Ectodermal cell (in vitro differentiated cells): ENCODE results near the gene ATN1.

Experiments
- H3K27ac ChIP-seq: 2 replicates; pipeline ENCODE4 v1.7.0; 2013; ENCODE audit warnings: mild to moderate bottlenecking, low read depth, low read length; ENCODE audit not compliant: insufficient read depth, poor library complexity, severe bottlenecking
- H3K27me3 ChIP-seq: 2 replicates; pipeline ENCODE4 v1.7.0; 2013; ENCODE audit warnings: mild to moderate bottlenecking, low read length; ENCODE audit not compliant: insufficient read depth, control insufficient read depth, poor library complexity, severe bottlenecking
- H3K36me3 ChIP-seq: one replicate; pipeline ENCODE4 v1.7.0; 2013; ENCODE audit warnings: low read length; ENCODE audit not compliant: control insufficient read depth, insufficient read depth
- H3K4me1 ChIP-seq: one replicate; pipeline ENCODE4 v1.7.0; 2013; ENCODE audit warnings: low read length; ENCODE audit not compliant: control insufficient read depth, insufficient read depth
- H3K4me3 ChIP-seq: 2 replicates; pipeline ENCODE4 v1.7.0; 2013; ENCODE audit warnings: low read depth, low read length, control low read depth; ENCODE audit not compliant: insufficient read depth
- H3K9me3 ChIP-seq: 2 replicates; pipeline ENCODE4 v1.7.0; 2013; ENCODE audit warnings: mild to moderate bottlenecking, low read length, moderate library complexity; ENCODE audit not compliant: control insufficient read depth
- WGBS, 2 experiments: methylation state at CpG; one replicate each; pipeline ENCODE4 v1.1.7; 2013; ENCODE audit warnings: missing lambda C conversion rate in 2 of 2; 5-methylcytosine and 5-hydroxymethylcytosine counted together

The ATN1 gene

GRCh38 chr12:6937481-6938352 lies 10.0 kb downstream of the ATN1 start:
- 5% methylated on average over 80 of the region's 80 CpGs for WGBS, 2 experiments
- Histone ChIP-seq H3K9me3 (no peaks in the 10 kb centered on the region), H3K4me3 (peak overlapping the region; percentile 76), H3K4me1 (no peaks in the 10 kb centered on the region), H3K36me3 (peaks cover 40% of the 10 kb centered on the region), H3K27ac (peak overlapping the region; percentile 97), H3K27me3 (no peaks in the 10 kb centered on the region)

- WGBS, 2 experiments = 94 to 95% methylated on average over 32 of the region's 32 CpGs
- H3K27ac ChIP-seq = peak overlapping the region; percentile 97
- no peaks in the 10 kb centered on the region for H3K9me3 ChIP-seq
- peak overlapping the region; percentile 76 for H3K4me3 ChIP-seq
- H3K36me3 ChIP-seq = peaks cover 36% of the 10 kb centered on the region
- no peaks in the 10 kb centered on the region for H3K27me3 ChIP-seq
- no peaks in the 10 kb centered on the region for H3K4me1 ChIP-seq
Measured at GRCh38 chr12:6938353-6939190, 10.8 kb downstream of the ATN1 start.

- Histone ChIP-seq H3K9me3 (no peaks in the 10 kb centered on the region), H3K4me1 (no peaks in the 10 kb centered on the region), H3K27me3 (no peaks in the 10 kb centered on the region), H3K27ac (no peak overlapping the region), H3K36me3 (peaks cover 30% of the 10 kb centered on the region), H3K4me3 (no peak overlapping the region)
- WGBS, 2 experiments = 89 to 95% methylated on average over 2 of the region's 2 CpGs
Measured at GRCh38 chr12:6939191-6939540, 11.4 kb downstream of the ATN1 start.

DNA sequence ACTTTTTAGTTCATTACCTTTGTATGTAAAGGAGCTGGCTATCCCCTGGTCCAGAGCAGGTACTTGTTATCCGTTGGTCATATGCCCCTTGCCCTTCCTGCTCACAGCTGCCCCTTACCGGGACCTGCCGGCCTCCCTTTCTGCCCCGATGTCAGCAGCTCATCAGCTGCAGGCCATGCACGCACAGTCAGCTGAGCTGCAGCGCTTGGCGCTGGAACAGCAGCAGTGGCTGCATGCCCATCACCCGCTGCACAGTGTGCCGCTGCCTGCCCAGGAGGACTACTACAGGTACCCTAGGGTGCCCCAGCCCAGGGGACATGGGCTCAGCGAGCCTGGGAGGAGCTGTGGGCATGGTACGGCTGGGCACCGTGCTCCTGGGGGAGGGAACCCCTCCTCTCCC lies 13.5 kb downstream of the ATN1 start:
- no peaks in the 10 kb centered on the region for H3K27me3 ChIP-seq
- WGBS, 2 experiments = 96% methylated on average over 12 of the region's 12 CpGs
- H3K27ac ChIP-seq = no peak overlapping the region
- H3K4me3 ChIP-seq = no peak overlapping the region
- peaks cover 15% of the 10 kb centered on the region for H3K36me3 ChIP-seq
- no peaks in the 10 kb centered on the region for H3K9me3 ChIP-seq
- H3K4me1 ChIP-seq = peaks cover 14% of the 10 kb centered on the region

- Histone ChIP-seq H3K27me3 (no peaks in the 10 kb centered on the region), H3K27ac (no peak overlapping the region), H3K36me3 (peaks cover 15% of the 10 kb centered on the region), H3K4me3 (no peak overlapping the region), H3K4me1 (peaks cover 18% of the 10 kb centered on the region), H3K9me3 (no peaks in the 10 kb centered on the region)
- WGBS, 2 experiments = 93 to 98% methylated on average over 9 to 11 of the region's 12 CpGs
Measured at GRCh38 chr12:6941782-6942181, 14.0 kb downstream of the ATN1 start.

- no peak overlapping the region for H3K4me3 ChIP-seq
- H3K4me1 ChIP-seq = peaks cover 18% of the 10 kb centered on the region
- H3K9me3 ChIP-seq = no peaks in the 10 kb centered on the region
- no peaks in the 10 kb centered on the region for H3K27me3 ChIP-seq
- 97 to 98% methylated on average over 11 of the region's 11 CpGs for WGBS, 2 experiments
- peak overlapping the region; percentile 100 for H3K27ac ChIP-seq
- peaks cover 15% of the 10 kb centered on the region for H3K36me3 ChIP-seq
Measured at GRCh38 chr12:6942331-6942665, 14.5 kb downstream of the ATN1 start.

DNA sequence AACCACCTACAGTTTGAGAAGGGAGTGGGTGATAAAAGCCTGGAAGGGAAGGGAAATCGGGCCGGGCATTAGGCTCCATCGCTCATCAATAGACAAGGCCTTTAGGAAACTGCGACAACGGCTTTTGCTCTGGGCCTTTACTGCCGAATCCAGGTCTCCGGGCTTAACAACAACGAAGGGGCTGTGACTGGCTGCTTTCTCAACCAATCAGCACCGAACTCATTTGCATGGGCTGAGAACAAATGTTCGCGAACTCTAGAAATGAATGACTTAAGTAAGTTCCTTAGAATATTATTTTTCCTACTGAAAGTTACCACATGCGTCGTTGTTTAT lies 15.6 kb downstream of the ATN1 start:
- Histone ChIP-seq H3K27ac (peak overlapping the region; percentile 100), H3K36me3 (peaks cover 15% of the 10 kb centered on the region), H3K4me3 (peak overlapping the region; percentile 71), H3K4me1 (peaks cover 18% of the 10 kb centered on the region), H3K27me3 (no peaks in the 10 kb centered on the region), H3K9me3 (no peaks in the 10 kb centered on the region)
- WGBS, 2 experiments = 2 to 3% methylated on average over 9 to 13 of the region's 13 CpGs

DNA sequence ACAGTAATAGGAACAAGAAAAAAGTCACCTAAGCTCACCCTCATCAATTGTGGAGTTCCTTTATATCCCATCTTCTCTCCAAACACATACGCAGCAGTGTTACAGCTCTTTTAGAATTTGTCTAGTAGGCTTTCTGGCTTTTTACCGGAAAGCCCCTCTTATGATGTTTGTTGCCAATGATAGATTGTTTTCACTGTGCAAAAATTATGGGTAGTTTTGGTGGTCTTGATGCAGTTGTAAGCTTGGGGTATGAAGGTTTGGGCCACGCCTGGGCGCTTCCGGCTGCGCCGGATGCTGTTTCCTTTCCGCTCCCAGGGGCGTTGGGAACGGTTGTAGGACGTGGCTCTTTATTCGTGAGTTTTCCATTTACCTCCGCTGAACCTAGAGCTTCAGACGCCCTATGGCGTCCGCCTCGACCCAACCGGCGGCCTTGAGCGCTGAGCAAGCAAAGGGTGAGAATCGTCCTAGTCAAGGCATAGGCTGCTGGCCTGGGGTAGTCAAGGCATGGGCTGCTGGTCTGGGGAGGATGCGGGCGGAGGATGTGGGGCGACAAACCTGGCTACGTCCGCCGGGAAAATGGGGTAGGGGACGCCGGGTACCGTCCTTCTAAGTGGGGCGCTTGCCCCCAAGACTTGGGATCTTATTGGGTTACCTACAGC lies 16.1 kb downstream of the ATN1 start, which contains the start of the genes C12orf57 and RNU7-1:
TSS of gene C12orf57 (plus strand) at position 301 of the 659 bp plus-strand sequence. CDS start at position 401, 100 bp downstream.
TSS of gene RNU7-1 (plus strand) at position 95 of the 659 bp plus-strand sequence.
- H3K27me3 ChIP-seq = no peaks in the 10 kb centered on the region
- 0 to 1% methylated on average over 31 of the region's 31 CpGs for whole genome bisulfite sequencing, 2 experiments
- peaks cover 18% of the 10 kb centered on the region for H3K4me1 ChIP-seq
- H3K27ac ChIP-seq = peak within 1 kb of the TSS; percentile 100
- peak within 1 kb of the TSS; percentile 71 for H3K4me3 ChIP-seq
- no peaks in the 10 kb centered on the region for H3K9me3 ChIP-seq
- H3K36me3 ChIP-seq = peaks cover 12% of the 10 kb centered on the region

GRCh38 chr12:6944381-6945186 lies 16.8 kb downstream of the ATN1 start:
- peaks cover 12% of the 10 kb centered on the region for H3K36me3 ChIP-seq

More at GRCh38 chr12:6944381-6945186, 16.8 kb downstream of the ATN1 start:
- peak overlapping the region; percentile 71 for H3K4me3 ChIP-seq
- no peaks in the 10 kb centered on the region for H3K9me3 ChIP-seq
- peak overlapping the region; percentile 100 for H3K27ac ChIP-seq
- H3K27me3 ChIP-seq = no peaks in the 10 kb centered on the region
- H3K4me1 ChIP-seq = peaks cover 18% of the 10 kb centered on the region
- WGBS, 2 experiments = 4 to 5% methylated on average over 48 of the region's 48 CpGs
